PC-9 (cell line): ENCODE measurements around the gene SLC32A1.

Experiments used
- EZH2 ChIP-seq: fragments of 200-600 bp; sonication (generic); IDR thresholded peaks from 2 replicates; pipeline ENCODE4 v1.8.0; 2017; ENCODE audit warnings: antibody characterized with exemption, low read depth
- TF ChIP-seq, protein P1 (sequence below): fragments of 200-600 bp; sonication (generic); conservative IDR thresholded peaks from 2 replicates; pipeline ENCODE4 v1.6.1; 2017; ENCODE audit warnings: mixed run types, antibody characterized with exemption, mild to moderate bottlenecking, moderate library complexity

DNA sequence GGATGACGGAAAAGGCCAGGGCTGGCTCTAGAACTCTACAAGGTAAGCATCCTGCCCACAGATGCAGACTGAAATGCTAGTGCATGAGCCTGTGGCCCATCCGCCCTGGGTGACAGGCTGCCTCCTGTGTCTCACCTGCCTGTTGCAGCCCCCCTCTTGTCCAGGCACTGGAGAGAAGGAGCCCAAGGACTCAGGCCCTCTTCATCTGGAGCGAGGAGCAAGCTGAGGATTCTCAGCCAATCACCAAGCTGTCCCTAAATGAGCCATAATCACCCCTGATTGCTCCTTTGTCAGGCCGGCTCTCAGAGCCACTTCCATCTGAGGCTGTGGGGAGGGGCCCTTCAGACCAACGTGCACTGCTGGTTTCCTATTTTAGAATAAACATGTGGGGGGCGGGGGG, 10.0 kb upstream of the SLC32A1 start:
- TF ChIP-seq, protein P1, sequence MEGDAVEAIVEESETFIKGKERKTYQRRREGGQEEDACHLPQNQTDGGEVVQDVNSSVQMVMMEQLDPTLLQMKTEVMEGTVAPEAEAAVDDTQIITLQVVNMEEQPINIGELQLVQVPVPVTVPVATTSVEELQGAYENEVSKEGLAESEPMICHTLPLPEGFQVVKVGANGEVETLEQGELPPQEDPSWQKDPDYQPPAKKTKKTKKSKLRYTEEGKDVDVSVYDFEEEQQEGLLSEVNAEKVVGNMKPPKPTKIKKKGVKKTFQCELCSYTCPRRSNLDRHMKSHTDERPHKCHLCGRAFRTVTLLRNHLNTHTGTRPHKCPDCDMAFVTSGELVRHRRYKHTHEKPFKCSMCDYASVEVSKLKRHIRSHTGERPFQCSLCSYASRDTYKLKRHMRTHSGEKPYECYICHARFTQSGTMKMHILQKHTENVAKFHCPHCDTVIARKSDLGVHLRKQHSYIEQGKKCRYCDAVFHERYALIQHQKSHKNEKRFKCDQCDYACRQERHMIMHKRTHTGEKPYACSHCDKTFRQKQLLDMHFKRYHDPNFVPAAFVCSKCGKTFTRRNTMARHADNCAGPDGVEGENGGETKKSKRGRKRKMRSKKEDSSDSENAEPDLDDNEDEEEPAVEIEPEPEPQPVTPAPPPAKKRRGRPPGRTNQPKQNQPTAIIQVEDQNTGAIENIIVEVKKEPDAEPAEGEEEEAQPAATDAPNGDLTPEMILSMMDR, result no peak
- no peak for TF ChIP-seq EZH2
